Activated naive CD8-positive, alpha-beta T cell (primary cell): ENCODE measurements around the gene STRIP1.
A peak's percentile ranks its signal among the peaks of the same experiment; 100 is the strongest.

Experiments used
- H3K27ac Mint-ChIP-seq: one replicate; pipeline ENCODE4 v1.8.0; 2021; ENCODE audit warnings: mixed read lengths
- H3K27me3 Mint-ChIP-seq: one replicate; pipeline ENCODE4 v1.8.0; 2021; ENCODE audit warnings: mixed read lengths
- H3K36me3 Mint-ChIP-seq: one replicate; pipeline ENCODE4 v1.8.0; 2021; ENCODE audit warnings: mixed read lengths
- H3K4me1 Mint-ChIP-seq: one replicate; pipeline ENCODE4 v1.8.0; 2021; ENCODE audit warnings: low read depth, mixed read lengths
- H3K4me3 Mint-ChIP-seq: one replicate; pipeline ENCODE4 v1.8.0; 2021; ENCODE audit warnings: mild to moderate bottlenecking, mixed read lengths
- H3K9me3 Mint-ChIP-seq: one replicate; pipeline ENCODE4 v1.8.0; 2021; ENCODE audit warnings: low read depth, mixed read lengths

Gene STRIP1

GRCh38 chr1:110033421-110033820 is 1.0 kb upstream of the STRIP1 start:
- H3K27me3 Mint-ChIP-seq, result no peaks in the 10 kb centered on the region
- H3K4me1 Mint-ChIP-seq, result peaks cover 47% of the 10 kb centered on the region
- peak overlapping the region; percentile 88 for H3K4me3 Mint-ChIP-seq

GRCh38 chr1:110034040-110034450 is 379 bp upstream of the STRIP1 start:
- Mint-ChIP-seq H3K36me3 (peaks cover 7% of the 10 kb centered on the region), H3K27me3 (no peaks in the 10 kb centered on the region), H3K9me3 (no peaks in the 10 kb centered on the region), H3K4me3 (peak overlapping the region; percentile 88), H3K27ac (peak overlapping the region; percentile 89), H3K4me1 (peaks cover 48% of the 10 kb centered on the region)

More at GRCh38 chr1:110033421-110033820, 1.0 kb upstream of the STRIP1 start:
- H3K27ac Mint-ChIP-seq, result peak overlapping the region; percentile 89
- peaks cover 4% of the 10 kb centered on the region for H3K36me3 Mint-ChIP-seq
- no peaks in the 10 kb centered on the region for H3K9me3 Mint-ChIP-seq

GRCh38 chr1:110035236-110035752 is 870 bp downstream of the STRIP1 start:
- H3K9me3 Mint-ChIP-seq, result no peaks in the 10 kb centered on the region
- peaks cover 45% of the 10 kb centered on the region for H3K4me1 Mint-ChIP-seq
- H3K36me3 Mint-ChIP-seq, result peaks cover 10% of the 10 kb centered on the region

GRCh38 chr1:110038271-110038670 is 3.8 kb downstream of the STRIP1 start:
- peaks cover 40% of the 10 kb centered on the region for H3K4me1 Mint-ChIP-seq
- no peaks in the 10 kb centered on the region for H3K9me3 Mint-ChIP-seq
- no peak overlapping the region for H3K27ac Mint-ChIP-seq
- no peak overlapping the region for H3K4me3 Mint-ChIP-seq
- H3K27me3 Mint-ChIP-seq, result no peaks in the 10 kb centered on the region
- peaks cover 10% of the 10 kb centered on the region for H3K36me3 Mint-ChIP-seq

More at GRCh38 chr1:110035236-110035752, 870 bp downstream of the STRIP1 start:
- Mint-ChIP-seq H3K27ac (peak overlapping the region; percentile 77), H3K27me3 (no peaks in the 10 kb centered on the region), H3K4me3 (peak overlapping the region; percentile 88)

DNA sequence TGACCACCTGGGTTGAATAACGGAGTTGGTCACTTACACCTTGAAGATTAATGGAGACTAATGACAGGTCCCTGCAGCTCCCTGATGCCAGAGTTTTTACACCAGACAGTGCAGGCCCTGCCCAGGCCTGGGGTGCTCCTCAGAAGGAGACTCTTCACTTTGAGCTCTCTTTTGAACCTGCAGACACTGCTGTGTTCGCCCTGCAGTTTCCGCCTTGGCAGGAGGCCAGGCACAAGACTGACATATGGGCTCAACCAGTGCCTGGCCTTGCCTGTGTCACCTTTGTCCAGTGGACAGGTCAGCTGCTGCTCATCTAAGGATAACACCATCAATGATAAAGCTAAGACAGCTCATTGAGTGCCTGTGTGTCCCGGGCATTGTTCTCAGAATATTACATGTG is 5.2 kb downstream of the STRIP1 start:
- no peak overlapping the region for H3K4me3 Mint-ChIP-seq
- H3K27ac Mint-ChIP-seq, result no peak overlapping the region
- peaks cover 31% of the 10 kb centered on the region for H3K4me1 Mint-ChIP-seq
- peaks cover 13% of the 10 kb centered on the region for H3K36me3 Mint-ChIP-seq
- H3K27me3 Mint-ChIP-seq, result no peaks in the 10 kb centered on the region
- H3K9me3 Mint-ChIP-seq, result no peaks in the 10 kb centered on the region

GRCh38 chr1:110040548-110040947 is 6.1 kb downstream of the STRIP1 start:
- no peak overlapping the region for H3K27ac Mint-ChIP-seq
- H3K36me3 Mint-ChIP-seq, result peaks cover 15% of the 10 kb centered on the region
- peaks cover 26% of the 10 kb centered on the region for H3K4me1 Mint-ChIP-seq
- H3K9me3 Mint-ChIP-seq, result no peaks in the 10 kb centered on the region
- H3K27me3 Mint-ChIP-seq, result no peaks in the 10 kb centered on the region
- H3K4me3 Mint-ChIP-seq, result no peak overlapping the region

GRCh38 chr1:110043016-110043415 is 8.6 kb downstream of the STRIP1 start:
- Mint-ChIP-seq H3K4me3 (no peak overlapping the region), H3K4me1 (peaks cover 10% of the 10 kb centered on the region), H3K36me3 (peaks cover 16% of the 10 kb centered on the region), H3K27ac (no peak overlapping the region), H3K27me3 (no peaks in the 10 kb centered on the region), H3K9me3 (no peaks in the 10 kb centered on the region)

DNA sequence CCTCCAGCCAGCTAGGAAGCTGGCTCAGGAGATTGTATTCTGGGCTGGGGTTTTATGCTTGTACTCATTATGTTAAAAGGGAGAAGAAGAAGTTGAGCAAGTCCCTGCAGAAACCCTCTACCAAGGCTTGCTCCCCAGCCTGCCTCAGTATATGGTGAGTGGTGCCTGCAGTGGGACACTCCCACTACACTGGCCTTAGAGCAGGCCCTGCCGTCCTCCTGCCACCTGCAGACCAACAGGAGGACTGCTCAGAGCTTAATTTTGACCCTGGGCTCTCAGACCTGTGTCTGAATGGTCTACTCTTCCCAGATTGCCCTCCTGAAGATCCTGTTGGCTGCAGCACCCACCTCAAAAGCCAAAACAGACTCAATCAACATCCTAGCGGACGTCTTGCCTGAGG is 13.0 kb downstream of the STRIP1 start:
- H3K9me3 Mint-ChIP-seq, result no peaks in the 10 kb centered on the region
- no peak overlapping the region for H3K4me3 Mint-ChIP-seq
- H3K27me3 Mint-ChIP-seq, result no peaks in the 10 kb centered on the region
- H3K4me1 Mint-ChIP-seq, result no peaks in the 10 kb centered on the region
- peaks cover 9% of the 10 kb centered on the region for H3K36me3 Mint-ChIP-seq
- H3K27ac Mint-ChIP-seq, result no peak overlapping the region

GRCh38 chr1:110048240-110048639 is 13.8 kb downstream of the STRIP1 start:
- Mint-ChIP-seq H3K9me3 (no peaks in the 10 kb centered on the region), H3K4me3 (no peak overlapping the region), H3K27me3 (no peaks in the 10 kb centered on the region), H3K27ac (no peak overlapping the region), H3K4me1 (no peaks in the 10 kb centered on the region), H3K36me3 (peaks cover 9% of the 10 kb centered on the region)

GRCh38 chr1:110048923-110049601 is 14.6 kb downstream of the STRIP1 start:
- no peaks in the 10 kb centered on the region for H3K9me3 Mint-ChIP-seq
- no peak overlapping the region for H3K27ac Mint-ChIP-seq
- no peaks in the 10 kb centered on the region for H3K4me1 Mint-ChIP-seq
- no peaks in the 10 kb centered on the region for H3K27me3 Mint-ChIP-seq
- H3K36me3 Mint-ChIP-seq, result peaks cover 9% of the 10 kb centered on the region
- no peak overlapping the region for H3K4me3 Mint-ChIP-seq

DNA sequence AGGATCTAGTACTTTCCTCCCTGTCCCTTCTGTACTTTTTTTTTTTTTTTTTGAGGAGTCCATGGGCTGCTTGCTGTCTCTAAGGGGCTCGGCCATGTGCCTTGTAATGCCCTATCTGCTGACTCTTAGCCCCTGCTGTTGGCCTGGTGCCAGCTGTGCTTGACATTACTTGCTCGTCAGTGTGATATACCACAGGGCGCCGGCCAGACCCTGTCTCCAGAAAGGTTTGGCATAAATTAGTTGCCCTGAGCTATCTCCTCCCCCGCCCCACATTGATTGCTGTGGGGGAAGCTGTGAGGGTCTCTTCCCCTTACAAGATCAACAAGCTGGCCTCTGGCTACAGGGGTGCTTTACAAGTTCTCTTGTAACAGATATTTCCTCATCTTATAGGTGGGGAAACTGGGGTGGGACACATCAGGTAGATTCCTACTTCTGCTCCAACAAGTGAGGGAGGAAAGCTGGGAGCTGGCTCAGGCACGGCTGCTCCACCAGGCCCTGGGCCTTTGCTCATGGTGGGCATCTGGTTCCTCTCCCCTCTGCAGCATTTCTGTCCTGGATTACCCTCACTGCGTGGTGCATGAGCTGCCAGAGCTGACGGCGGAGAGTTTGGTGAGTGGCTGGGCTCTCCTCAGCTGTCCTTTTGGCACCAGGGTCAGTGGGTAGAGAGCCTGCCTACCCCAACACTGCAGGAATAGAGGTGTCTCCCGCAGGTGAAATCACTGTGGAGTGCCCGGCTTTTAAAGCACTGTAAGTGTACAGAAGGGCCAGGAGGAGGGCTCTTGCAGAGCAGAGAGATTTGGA is 15.6 kb downstream of the STRIP1 start:
- Mint-ChIP-seq H3K36me3 (peaks cover 9% of the 10 kb centered on the region), H3K27ac (no peak overlapping the region), H3K4me1 (no peaks in the 10 kb centered on the region), H3K4me3 (no peak overlapping the region), H3K27me3 (no peaks in the 10 kb centered on the region), H3K9me3 (no peaks in the 10 kb centered on the region)

- Mint-ChIP-seq H3K27ac (no peak overlapping the region), H3K4me1 (no peaks in the 10 kb centered on the region), H3K36me3 (peaks cover 6% of the 10 kb centered on the region), H3K9me3 (no peaks in the 10 kb centered on the region), H3K27me3 (no peaks in the 10 kb centered on the region), H3K4me3 (no peak overlapping the region)
These were observed 16.3 kb downstream of the STRIP1 start for GRCh38 chr1:110050602-110051261.

- no peaks in the 10 kb centered on the region for H3K4me1 Mint-ChIP-seq
- H3K27me3 Mint-ChIP-seq, result no peaks in the 10 kb centered on the region
- H3K9me3 Mint-ChIP-seq, result no peaks in the 10 kb centered on the region
- H3K36me3 Mint-ChIP-seq, result peaks cover 6% of the 10 kb centered on the region
- no peak overlapping the region for H3K4me3 Mint-ChIP-seq
- H3K27ac Mint-ChIP-seq, result no peak overlapping the region
These were observed 16.8 kb downstream of the STRIP1 start for GRCh38 chr1:110051262-110051648.

GRCh38 chr1:110053552-110054428 is 19.4 kb downstream of the STRIP1 start:
- H3K4me1 Mint-ChIP-seq, result no peaks in the 10 kb centered on the region
- no peaks in the 10 kb centered on the region for H3K9me3 Mint-ChIP-seq
- no peak overlapping the region for H3K27ac Mint-ChIP-seq
- H3K27me3 Mint-ChIP-seq, result no peaks in the 10 kb centered on the region
- H3K36me3 Mint-ChIP-seq, result peaks cover 6% of the 10 kb centered on the region
- H3K4me3 Mint-ChIP-seq, result no peak overlapping the region
